Stromal cell of bone marrow (primary cell): ENCODE data around the gene FOSL2.
A peak's percentile ranks its signal among the peaks of the same experiment; 100 is the strongest.

ENCODE experiments used
- DNase-seq: peaks from one replicate; pipeline ENCODE4 v3.0.0-alpha.2; 2012; ENCODE audit warnings: low read depth

FOSL2 gene

DNA sequence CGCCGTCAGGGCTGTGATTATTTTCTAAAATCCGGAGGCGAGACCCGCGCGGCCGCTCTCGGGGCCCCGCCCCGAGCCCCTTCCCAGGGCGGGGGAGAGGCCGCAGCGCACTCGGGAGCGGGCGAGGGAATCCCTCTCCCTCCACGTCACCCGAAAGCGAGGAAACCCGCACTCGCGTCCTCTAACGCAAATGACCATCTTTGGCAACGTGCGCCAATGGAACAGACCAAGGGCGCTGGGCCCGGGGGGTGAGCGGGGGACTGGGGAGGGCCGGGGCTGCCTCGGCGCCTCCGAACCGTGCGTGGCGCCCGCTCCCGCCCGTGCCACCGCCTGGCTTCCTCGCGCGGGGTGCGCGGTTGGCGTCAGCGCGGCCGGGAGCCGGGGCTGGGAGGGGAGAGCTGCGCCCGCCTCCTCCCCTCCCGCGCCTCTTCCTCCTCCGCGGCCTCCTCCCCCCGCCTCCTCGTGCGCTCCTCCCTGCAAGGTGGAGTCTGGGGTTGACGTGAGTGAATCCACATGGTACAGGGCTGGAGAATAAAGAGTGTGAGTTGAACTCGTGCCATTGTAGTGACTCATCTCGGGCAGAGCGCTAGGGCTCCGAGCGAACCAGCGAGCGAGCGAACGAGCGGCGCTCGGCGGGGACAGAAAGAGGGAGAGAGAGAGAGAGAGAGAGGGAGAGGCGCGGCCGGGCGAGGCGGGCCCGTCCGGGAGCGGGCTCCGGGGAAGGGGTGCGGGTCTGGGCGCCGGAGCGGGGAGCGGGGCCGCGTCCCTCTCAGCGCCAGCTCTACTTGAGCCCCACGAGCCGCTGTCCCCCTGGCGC lies at the start of gene FOSL2:
FOSL2 (plus strand) TSS at position 562 of the 817 bp plus-strand sequence. CDS start 863 bp downstream, outside the sequence.
- peak; percentile 99 for DNase-seq

GRCh38 chr2:28343184-28343942 lies 49.3 kb upstream of the FOSL2 start:
- no peak for DNase-seq

DNA sequence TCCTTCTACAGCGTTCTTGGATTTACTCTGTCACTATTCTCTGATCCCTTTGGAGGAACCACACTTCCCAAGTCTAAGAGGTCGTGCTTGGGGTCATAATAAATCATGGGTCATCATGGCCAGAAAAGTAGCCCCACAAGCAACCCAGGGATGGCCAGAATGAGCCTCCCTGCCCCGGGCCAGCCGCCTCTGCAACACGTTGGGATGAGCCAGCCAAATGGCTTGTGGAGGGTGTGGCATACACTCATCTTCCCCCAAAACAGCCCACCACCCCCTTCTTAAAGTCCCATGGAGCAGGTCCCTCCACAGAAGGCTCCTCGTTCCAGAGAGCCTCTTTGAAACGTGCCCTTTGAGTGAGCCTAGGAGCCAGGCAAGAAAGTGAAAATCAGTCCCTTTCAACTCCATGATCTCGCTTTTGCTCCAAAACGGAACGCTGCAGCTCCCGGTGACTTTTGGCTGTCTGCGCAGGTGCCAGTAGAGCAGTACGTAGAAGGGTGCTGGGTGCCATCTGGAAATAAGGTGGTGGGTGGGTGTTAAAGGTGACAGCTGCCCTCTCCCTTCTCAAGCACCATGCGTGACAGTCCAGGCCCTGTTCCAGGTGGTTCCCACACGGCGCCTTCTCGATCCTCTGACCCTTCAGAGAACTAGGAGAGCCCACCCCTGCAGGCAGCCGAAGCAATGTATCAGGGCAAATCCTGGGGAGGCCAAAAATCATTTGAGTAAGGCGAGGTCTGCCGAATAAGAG lies 48.5 kb upstream of the FOSL2 start:
- DNase-seq: no peak

- DNase-seq: no peak
Measured at GRCh38 chr2:28344756-28345373, 47.8 kb upstream of the FOSL2 start.

GRCh38 chr2:28345619-28346018 lies 47.0 kb upstream of the FOSL2 start:
- DNase-seq: no peak

- DNase-seq: no peak
Measured at GRCh38 chr2:28346587-28346986, 46.1 kb upstream of the FOSL2 start.

DNA sequence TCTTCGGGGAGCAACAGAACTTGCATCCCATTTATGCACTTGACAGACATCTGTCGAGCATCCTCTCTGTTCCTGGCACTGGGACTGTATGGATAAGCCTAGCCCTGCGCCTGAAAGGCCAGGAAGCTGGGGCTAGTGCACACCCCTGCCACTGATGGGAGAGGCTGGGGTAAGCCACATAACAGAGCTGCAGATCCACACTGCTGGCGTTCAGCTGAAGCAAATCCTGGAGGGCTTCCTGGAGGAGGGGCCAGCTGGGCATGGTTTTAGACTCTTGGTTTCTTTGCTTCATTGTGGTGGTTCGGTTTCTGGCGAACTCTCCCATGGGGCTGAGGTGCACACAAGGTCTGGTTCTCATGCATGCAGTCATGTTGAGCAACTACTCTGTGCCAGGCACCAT lies 45.5 kb upstream of the FOSL2 start:
- no peak for DNase-seq

DNA sequence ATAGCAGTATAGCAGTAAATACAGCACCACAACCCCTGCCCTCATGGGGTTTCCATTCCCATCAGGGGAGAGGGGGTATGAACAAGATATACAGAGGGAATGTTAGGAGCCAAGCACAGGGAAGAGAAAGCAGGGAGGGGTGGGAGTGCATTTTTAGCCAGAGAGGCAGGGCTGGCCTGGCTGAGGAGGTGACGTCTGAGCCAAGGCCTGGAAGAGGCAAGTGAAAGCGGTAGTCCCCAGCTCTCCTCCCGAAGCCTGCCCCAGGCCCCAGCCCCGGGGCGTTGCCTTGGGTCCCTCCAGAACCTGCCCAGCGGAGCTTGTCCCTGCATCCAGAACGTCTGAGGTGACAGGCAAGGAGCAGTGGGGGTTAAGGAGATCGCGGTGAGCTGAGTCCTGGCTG lies 45.1 kb upstream of the FOSL2 start:
- no peak for DNase-seq

GRCh38 chr2:28348149-28348567 lies 44.5 kb upstream of the FOSL2 start:
- DNase-seq: no peak

GRCh38 chr2:28348921-28349320 lies 43.7 kb upstream of the FOSL2 start:
- DNase-seq: no peak

GRCh38 chr2:28349546-28350165 lies 43.0 kb upstream of the FOSL2 start:
- no peak for DNase-seq

DNA sequence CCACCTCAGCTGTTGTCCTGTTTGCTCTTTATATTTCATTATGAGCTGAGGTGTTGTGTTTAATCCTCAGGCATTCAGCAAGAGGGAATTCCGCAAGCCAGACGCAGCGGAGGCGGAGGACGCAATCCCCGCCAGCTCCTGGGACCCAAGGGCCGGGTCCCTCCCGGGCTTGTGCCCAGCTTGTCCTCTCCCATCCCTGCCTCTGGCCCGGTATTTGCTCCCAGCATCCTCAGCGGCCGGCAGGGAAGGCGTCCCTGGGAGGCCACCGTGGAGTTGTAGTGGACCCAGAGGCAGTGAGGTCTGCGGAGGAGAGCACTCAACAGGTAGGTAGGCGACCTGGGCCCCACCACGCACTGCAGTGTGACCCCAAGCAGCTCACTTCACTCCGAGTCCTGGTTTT lies 42.5 kb upstream of the FOSL2 start:
- DNase-seq: no peak

- no peak for DNase-seq
Measured at GRCh38 chr2:28350791-28351285, 41.8 kb upstream of the FOSL2 start.

DNA sequence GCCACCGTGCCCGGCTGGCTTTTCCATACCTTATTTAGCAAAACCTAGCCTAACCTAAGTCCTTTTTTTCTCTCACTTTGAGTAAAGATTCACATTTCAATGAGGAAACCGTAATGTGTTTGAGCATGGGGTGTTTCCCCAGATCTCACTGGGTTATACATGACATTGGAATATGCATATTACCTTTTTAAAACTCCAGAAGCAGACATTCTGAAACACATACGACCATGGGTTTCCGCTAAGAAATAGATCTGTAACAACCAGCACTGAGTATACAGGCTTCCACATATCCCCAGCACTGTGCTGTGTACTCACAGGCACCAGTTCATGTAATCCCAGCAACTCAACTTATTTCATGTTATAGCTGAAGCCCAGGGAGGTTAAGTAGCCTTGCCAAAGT lies 41.0 kb upstream of the FOSL2 start:
- no peak for DNase-seq

- DNase-seq: no peak
Measured at GRCh38 chr2:28352104-28352503, 40.6 kb upstream of the FOSL2 start.

DNA sequence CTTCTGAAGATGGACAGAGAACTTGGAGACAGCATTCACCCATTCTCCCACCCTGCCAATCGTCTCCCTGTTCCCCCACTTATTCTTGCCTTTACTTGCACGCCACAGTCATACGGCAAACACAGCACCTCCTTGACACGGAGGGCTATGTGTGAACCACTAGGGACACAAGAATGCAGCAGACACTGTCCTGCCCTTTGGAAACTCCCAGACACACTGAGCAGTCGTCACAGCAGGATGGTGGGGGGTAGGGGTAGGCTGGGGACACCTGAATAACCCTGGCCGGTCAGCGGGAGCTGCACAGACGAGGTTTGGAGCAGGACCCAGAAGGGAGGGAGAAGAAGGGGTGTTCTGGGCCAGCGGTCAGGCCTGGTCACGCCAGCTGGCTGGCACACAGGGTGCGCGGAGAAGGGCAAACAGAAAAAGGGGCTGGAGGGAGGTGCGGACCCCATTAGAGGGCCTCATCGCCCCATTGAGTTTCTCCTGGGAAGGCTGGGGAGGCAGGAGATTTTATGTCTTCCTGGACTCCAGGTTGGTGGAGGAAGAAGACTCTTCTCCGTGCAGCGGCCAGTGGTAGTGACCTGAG lies 40.0 kb upstream of the FOSL2 start:
- DNase-seq: no peak

DNA sequence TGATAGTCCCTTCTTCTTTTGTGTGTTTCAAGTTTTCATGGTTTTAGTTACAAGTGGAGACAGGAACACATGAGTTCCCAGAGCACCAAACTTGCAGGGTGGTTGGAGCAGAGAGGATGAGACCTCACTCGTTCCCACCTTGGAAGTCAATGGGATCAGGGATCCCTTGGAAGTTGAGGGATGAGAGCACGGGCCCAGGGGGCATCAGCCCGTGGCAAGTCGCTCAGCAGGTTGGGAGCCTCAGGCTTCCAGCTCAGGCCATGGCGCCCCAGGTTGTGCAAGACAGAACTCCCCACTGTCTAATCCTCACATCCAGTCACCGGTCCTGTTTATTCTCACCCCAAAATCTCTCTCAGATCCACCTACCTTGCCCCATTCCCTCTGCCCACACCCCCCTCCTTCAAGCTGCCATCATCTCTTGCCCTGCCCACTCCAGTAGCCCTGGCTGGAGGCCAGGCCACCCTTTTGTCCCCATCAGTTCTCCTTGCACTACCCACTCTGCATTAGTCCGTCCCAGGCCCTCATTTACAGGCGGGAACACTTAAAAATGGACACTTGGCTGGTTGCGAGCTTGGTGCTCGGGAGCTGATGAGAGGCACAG lies 37.6 kb upstream of the FOSL2 start:
- no peak for DNase-seq

- no peak for DNase-seq
Measured at GRCh38 chr2:28355521-28356094, 37.0 kb upstream of the FOSL2 start.

DNA sequence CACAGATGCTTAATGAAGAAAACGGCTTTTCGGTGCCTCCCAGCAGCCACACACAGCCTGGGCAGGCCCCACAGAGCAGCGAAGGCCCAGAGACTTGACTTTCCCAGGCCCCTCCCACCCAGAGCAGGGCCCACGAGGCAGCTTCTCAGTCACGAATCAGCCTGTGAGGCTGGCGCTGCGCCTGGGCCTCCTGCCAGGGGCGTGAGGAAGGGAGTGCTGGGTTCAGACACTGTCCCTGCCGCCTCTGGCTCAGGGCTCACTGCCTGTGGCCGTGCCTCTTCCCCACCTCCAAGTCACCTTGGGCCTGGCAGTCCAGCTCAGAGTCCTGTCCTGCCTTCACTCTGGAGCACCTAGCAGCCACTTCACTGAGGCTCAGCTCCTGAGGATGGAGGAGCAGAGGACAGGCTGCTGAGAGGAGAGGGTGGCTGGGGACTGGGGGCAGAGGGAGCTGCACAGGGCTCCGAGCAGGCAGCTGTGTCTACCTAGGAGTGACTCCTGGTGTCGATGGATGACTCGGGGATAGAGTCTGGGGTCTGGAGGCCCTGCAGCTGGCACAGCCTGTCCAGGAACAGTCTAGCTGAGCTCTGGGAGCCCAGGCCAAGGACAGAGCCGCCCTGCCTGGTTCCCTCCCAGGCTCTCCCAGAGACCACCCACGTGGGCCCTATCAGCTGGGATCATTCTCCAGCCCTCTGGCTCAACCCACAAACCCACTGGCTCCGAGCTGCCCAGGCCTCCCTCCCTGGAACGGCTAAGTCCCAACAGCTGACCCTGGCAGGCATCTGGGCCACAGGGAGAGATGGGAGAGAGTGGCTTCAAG lies 36.4 kb upstream of the FOSL2 start:
- DNase-seq: peak; percentile 88

GRCh38 chr2:28357055-28357454 lies 35.6 kb upstream of the FOSL2 start:
- DNase-seq: no peak
